ENCODE data around the gene COQ4. TPM values are rescaled to one million over a fixed set of nuclear protein-coding genes. Genes with fewer than 3 reads are reported as not detected.

Gene COQ4
- total RNA-seq, 2 experiments from 2014 or later, result 31.9 to 33.5 TPM

- intact Hi-C loops (cut with micrococcal nuclease), result no loop called here
- H3K27ac Mint-ChIP-seq, result no peak overlapping the region
- ATAC-seq, result no peak
- DNase-seq, result no peak
- H3K36me3 Mint-ChIP-seq (ENCODE audit: low read depth), result no peaks in the 10 kb centered on the region
- H3K4me1 Mint-ChIP-seq (ENCODE audit: low read depth), result peaks cover 10% of the 10 kb centered on the region
- TF ChIP-seq CTCF (IDR thresholded peaks at IDR 0.05), result no peak
- ChIA-PET POLR2A (interaction anchor here (0.6 kb wide), 1 partner anchor 351 kb away, joined by 4 read pairs; no protein-coding TSS in a partner anchor), CTCF (no interaction called here)
- H3K9me3 Mint-ChIP-seq, result no peaks in the 10 kb centered on the region
- no peaks in the 10 kb centered on the region for H3K27me3 Mint-ChIP-seq
- H3K4me3 Mint-ChIP-seq, result no peak overlapping the region
Measured at GRCh38 chr9:128358090-128358489, 35.5 kb downstream of the COQ4 start.

- no peaks in the 10 kb centered on the region for H3K27me3 Mint-ChIP-seq
- H3K27ac Mint-ChIP-seq, result no peak overlapping the region
- H3K4me1 Mint-ChIP-seq (ENCODE audit: low read depth), result peaks cover 10% of the 10 kb centered on the region
- ATAC-seq, result no peak
- H3K4me3 Mint-ChIP-seq, result no peak overlapping the region
- H3K9me3 Mint-ChIP-seq, result no peaks in the 10 kb centered on the region
- no peak for TF ChIP-seq CTCF (IDR thresholded peaks at IDR 0.05)
- intact Hi-C loops (cut with micrococcal nuclease), result no loop called here
- DNase-seq, result no peak
- POLR2A ChIA-PET, result no interaction called here
- H3K36me3 Mint-ChIP-seq (ENCODE audit: low read depth), result no peaks in the 10 kb centered on the region
- CTCF ChIA-PET, result no interaction called here
Measured at GRCh38 chr9:128358861-128359260, 36.2 kb downstream of the COQ4 start.

- TF ChIP-seq CTCF (IDR thresholded peaks at IDR 0.05), result no peak
- no peak overlapping the region for H3K4me3 Mint-ChIP-seq
- no peak for ATAC-seq
- H3K27ac Mint-ChIP-seq, result no peak overlapping the region
- POLR2A ChIA-PET, result no interaction called here
- H3K27me3 Mint-ChIP-seq, result peaks cover 1% of the 10 kb centered on the region
- CTCF ChIA-PET, result interaction anchor here (1.3 to 3.9 kb wide), 6 partner anchors 11 to 157 kb away, joined by 3 to 38 read pairs (median 8); partner anchors contain the start of genes CERCAM, DNM1 and URM1
- H3K36me3 Mint-ChIP-seq (ENCODE audit: low read depth), result no peaks in the 10 kb centered on the region
- no peak for DNase-seq
- H3K4me1 Mint-ChIP-seq (ENCODE audit: low read depth), result peaks cover 22% of the 10 kb centered on the region
- no peaks in the 10 kb centered on the region for H3K9me3 Mint-ChIP-seq
- intact Hi-C loops (cut with micrococcal nuclease), result loop anchor here (5.0 kb wide), 1 partner anchor 51 kb away; no protein-coding TSS in a partner anchor
Measured at GRCh38 chr9:128360826-128361225, 38.2 kb downstream of the COQ4 start.

- Mint-ChIP-seq H3K27ac (peak overlapping the region; percentile 77), H3K9me3 (no peaks in the 10 kb centered on the region), H3K27me3 (peaks cover 1% of the 10 kb centered on the region), H3K4me1 (ENCODE audit: low read depth) (peaks cover 22% of the 10 kb centered on the region), H3K36me3 (ENCODE audit: low read depth) (no peaks in the 10 kb centered on the region), H3K4me3 (peak overlapping the region; percentile 67)
- intact Hi-C loops (cut with micrococcal nuclease), result loop anchor here (5.0 kb wide), 1 partner anchor 51 kb away; no protein-coding TSS in a partner anchor
- CTCF ChIA-PET, result interaction anchor here (1.1 to 3.9 kb wide), 25 partner anchors 8 to 208 kb away, joined by 3 to 60 read pairs (median 5); partner anchors contain the start of genes CERCAM, DNM1 and URM1
- TF ChIP-seq CTCF (IDR thresholded peaks at IDR 0.05), result no peak
- POLR2A ChIA-PET, result interaction anchor here (0.8 to 1.8 kb wide), 4 partner anchors 10 to 50 kb away, joined by 3 to 12 read pairs (median 4); partner anchors contain the start of gene URM1
- DNase-seq (no peak), ATAC-seq (peak; percentile 5)
Measured at GRCh38 chr9:128361296-128361985, 38.8 kb downstream of the COQ4 start.
